ENCODE data around the gene CDH12.

DNA sequence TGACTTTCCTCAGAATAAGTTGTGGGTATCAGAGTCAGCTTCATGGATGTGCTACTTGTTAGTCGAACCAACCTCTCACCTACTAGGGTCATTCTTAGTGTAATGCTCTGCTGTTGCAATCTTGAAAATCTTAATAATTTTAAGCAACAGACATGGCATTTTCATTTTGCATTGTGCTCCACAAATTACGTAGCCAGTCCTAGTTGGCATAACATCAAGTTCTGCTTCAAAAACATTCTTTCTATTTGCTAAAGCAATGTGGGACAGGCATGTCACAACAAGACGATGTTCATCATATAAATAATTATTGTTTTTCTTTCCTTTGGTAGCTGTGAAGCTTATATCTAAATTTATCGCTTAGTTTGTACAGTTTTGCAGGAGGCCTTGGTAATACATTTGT is 39.3 kb upstream of the CDH12 start:
- TF ChIP-seq GATA2 (IDR thresholded peaks at IDR 0.05; ENCODE audit: low read depth, low read length) (no peak), GATA3 (IDR thresholded peaks at IDR 0.05; ENCODE audit: low read depth, low read length) (no peak)

All from SH-SY5Y (cell line).